Uterus (tissue), 2 donors: Measurements from ENCODE around the gene CALCR.

Source experiments
- POLR2A ChIP-seq, 2 donors: fragments of 450-650 bp; IDR thresholded peaks; one replicate each; pipeline ENCODE4 v1.6.1; 2016; ENCODE audit warnings: antibody characterized with exemption in 2 of 2, mild to moderate bottlenecking in 1 of 2, moderate library complexity in 1 of 2
- TF ChIP-seq, protein P1 (sequence below), 4 experiments: fragments of 200-600 bp in 2 of 4; fragments of 450-650 bp in 2 of 4; sonication (generic) in 2 of 4; IDR thresholded peaks; one replicate each; pipeline ENCODE4 v1.5.1; 2016 to 2019; ENCODE audit warnings: antibody characterized with exemption in 4 of 4, mild to moderate bottlenecking in 2 of 4, moderate library complexity in 1 of 4

DNA sequence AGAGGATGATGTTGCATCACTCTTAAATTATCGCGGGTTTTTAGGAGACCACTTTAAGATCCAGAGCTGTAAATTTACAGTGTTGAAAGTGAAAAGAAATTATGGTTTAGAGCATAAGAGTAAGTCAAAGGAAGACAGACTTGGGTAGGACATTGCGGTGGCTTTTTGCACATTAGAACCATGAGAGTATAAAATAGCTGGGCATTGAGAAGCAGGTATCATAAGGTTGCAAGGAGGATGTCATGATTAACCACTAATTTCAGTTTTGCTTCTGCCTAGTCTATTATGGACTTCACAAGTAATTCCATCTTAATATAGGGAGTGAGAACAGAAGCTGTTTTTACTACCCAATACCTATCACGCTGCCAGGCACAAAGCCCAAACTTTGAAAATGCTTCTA, 57.7 kb downstream of the CALCR start:
- TF ChIP-seq, protein P1, sequence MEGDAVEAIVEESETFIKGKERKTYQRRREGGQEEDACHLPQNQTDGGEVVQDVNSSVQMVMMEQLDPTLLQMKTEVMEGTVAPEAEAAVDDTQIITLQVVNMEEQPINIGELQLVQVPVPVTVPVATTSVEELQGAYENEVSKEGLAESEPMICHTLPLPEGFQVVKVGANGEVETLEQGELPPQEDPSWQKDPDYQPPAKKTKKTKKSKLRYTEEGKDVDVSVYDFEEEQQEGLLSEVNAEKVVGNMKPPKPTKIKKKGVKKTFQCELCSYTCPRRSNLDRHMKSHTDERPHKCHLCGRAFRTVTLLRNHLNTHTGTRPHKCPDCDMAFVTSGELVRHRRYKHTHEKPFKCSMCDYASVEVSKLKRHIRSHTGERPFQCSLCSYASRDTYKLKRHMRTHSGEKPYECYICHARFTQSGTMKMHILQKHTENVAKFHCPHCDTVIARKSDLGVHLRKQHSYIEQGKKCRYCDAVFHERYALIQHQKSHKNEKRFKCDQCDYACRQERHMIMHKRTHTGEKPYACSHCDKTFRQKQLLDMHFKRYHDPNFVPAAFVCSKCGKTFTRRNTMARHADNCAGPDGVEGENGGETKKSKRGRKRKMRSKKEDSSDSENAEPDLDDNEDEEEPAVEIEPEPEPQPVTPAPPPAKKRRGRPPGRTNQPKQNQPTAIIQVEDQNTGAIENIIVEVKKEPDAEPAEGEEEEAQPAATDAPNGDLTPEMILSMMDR (IDR thresholded peaks at IDR 0.05) = no peak
- no peak for TF ChIP-seq POLR2A (IDR thresholded peaks at IDR 0.05)
